HepG2 (cell line): ENCODE results near the gene SAMD4B. TPM values are rescaled to one million over a fixed set of nuclear protein-coding genes. Genes with fewer than 3 reads are reported as not detected.

Experiments used
- AHR ChIP-seq: IDR thresholded peaks from 2 replicates; pipeline ENCODE4 v1.6.1; 2018; ENCODE audit warnings: missing genetic modification reagents, missing compliant biosample characterization
- AKAP8 ChIP-seq: sonication (generic); formaldehyde crosslinking; IDR thresholded peaks from 2 replicates; pipeline ENCODE4 v1.5.1; 2020; ENCODE audit warnings: mild to moderate bottlenecking, missing genetic modification reagents
- CC2D1A ChIP-seq: sonication (generic); formaldehyde crosslinking; IDR thresholded peaks from 2 replicates; pipeline ENCODE4 v1.8.1; 2023; ENCODE audit warnings: mild to moderate bottlenecking, missing genetic modification reagents
- CEBPG ChIP-seq: IDR thresholded peaks from 2 replicates; pipeline ENCODE4 v1.6.1; 2016
- CSRNP1 ChIP-seq: sonication (generic); formaldehyde crosslinking; IDR thresholded peaks from 2 replicates; pipeline ENCODE4 v1.8.1; 2023; ENCODE audit warnings: mild to moderate bottlenecking, missing genetic modification reagents
- FOXO1 ChIP-seq: sonication (generic); formaldehyde crosslinking; IDR thresholded peaks from 2 replicates; pipeline ENCODE4 v1.4.0; 2020; ENCODE audit warnings: missing genetic modification reagents
- GABPB1 ChIP-seq: IDR thresholded peaks from 2 replicates; pipeline ENCODE4 v1.6.1; 2016; ENCODE audit warnings: mild to moderate bottlenecking, missing genetic modification reagents, moderate library complexity, missing compliant biosample characterization
- HMG20B ChIP-seq: conservative IDR thresholded peaks from 2 replicates; pipeline ENCODE4 v1.6.1; 2016; ENCODE audit warnings: missing genetic modification reagents, missing compliant biosample characterization
- HOXA9 ChIP-seq: sonication (generic); formaldehyde crosslinking; IDR thresholded peaks from 2 replicates; pipeline ENCODE4 v1.8.1; 2022; ENCODE audit warnings: missing genetic modification reagents, mild to moderate bottlenecking, moderate library complexity, borderline replicate concordance
- KAT7 ChIP-seq: IDR thresholded peaks from 2 replicates; pipeline ENCODE4 v1.6.1; 2018; ENCODE audit warnings: borderline replicate concordance, missing compliant biosample characterization
- KDM3A ChIP-seq: IDR thresholded peaks from 2 replicates; pipeline ENCODE4 v1.6.1; 2018; ENCODE audit warnings: low read depth, missing compliant biosample characterization
- MEF2D ChIP-seq: sonication (generic); formaldehyde crosslinking; IDR thresholded peaks from 2 replicates; pipeline ENCODE4 v1.5.1; 2020; ENCODE audit warnings: mild to moderate bottlenecking, missing genetic modification reagents
- NR0B2 ChIP-seq: sonication (generic); formaldehyde crosslinking; IDR thresholded peaks from 2 replicates; pipeline ENCODE4 v1.4.0; 2020; ENCODE audit warnings: mild to moderate bottlenecking, missing genetic modification reagents
- PBX2 ChIP-seq: IDR thresholded peaks from 2 replicates; pipeline ENCODE4 v1.6.1; 2016; ENCODE audit warnings: control low read depth
- PTBP1 ChIP-seq: fragments of 200-400 bp; formaldehyde crosslinking; IDR thresholded peaks from 2 replicates; pipeline ENCODE4 v1.6.1; 2018; ENCODE audit warnings: low read length, low read depth; ENCODE audit not compliant: poor library complexity, severe bottlenecking
- RAD21 ChIP-seq: fragments of 450-650 bp; formaldehyde crosslinking; IDR thresholded peaks from 2 replicates; pipeline ENCODE4 v1.5.0; 2020; ENCODE audit warnings: mild to moderate bottlenecking
- RFXAP ChIP-seq: sonication (generic); formaldehyde crosslinking; IDR thresholded peaks from 2 replicates; pipeline ENCODE4 v1.4.0; 2020; ENCODE audit warnings: missing genetic modification reagents, borderline replicate concordance
- SMYD3 ChIP-seq: sonication (generic); formaldehyde crosslinking; IDR thresholded peaks from 2 replicates; pipeline ENCODE4 v1.8.1; 2023; ENCODE audit warnings: mild to moderate bottlenecking, missing genetic modification reagents
- TEAD3 ChIP-seq: optimal IDR thresholded peaks from 2 replicates; pipeline ENCODE3; 2016; ENCODE audit warnings: borderline replicate concordance
- ZBTB3 ChIP-seq: sonication (generic); formaldehyde crosslinking; IDR thresholded peaks from 2 replicates; pipeline ENCODE4 v1.4.0; 2020; ENCODE audit warnings: low read depth, mild to moderate bottlenecking, moderate library complexity, missing genetic modification reagents, borderline replicate concordance
- ZNF160 ChIP-seq: sonication (generic); formaldehyde crosslinking; IDR thresholded peaks from 2 replicates; pipeline ENCODE4 v1.8.0; 2022; ENCODE audit warnings: mild to moderate bottlenecking, inconsistent platforms, missing genetic modification reagents
- ZNF331 ChIP-seq: sonication (generic); formaldehyde crosslinking; IDR thresholded peaks from 2 replicates; pipeline ENCODE4 v1.4.0; 2020; ENCODE audit warnings: missing genetic modification reagents
- ZNF605 ChIP-seq: sonication (generic); formaldehyde crosslinking; IDR thresholded peaks from 2 replicates; pipeline ENCODE4 v1.8.0; 2022; ENCODE audit warnings: mild to moderate bottlenecking, missing genetic modification reagents
- ZNF639 ChIP-seq: conservative IDR thresholded peaks from 2 replicates; pipeline ENCODE4 v1.6.1; 2018; ENCODE audit warnings: missing genetic modification reagents
- polyA plus RNA-seq, 8 experiments: library from polyadenylated mRNA; depleted of rRNA in 3 of 8; stranded (reverse) in 7 of 8; unstranded in 1 of 8; fragments of >200 nt; fragmentation: Illumina TruSeq in 4 of 8; extraction: Trizol in 4 of 8; gene quantifications; 2 replicates each; pipeline versions ENCODE4 v1.2.1 to v1.2.3, GENCODE V29; 2011 to 2016; ENCODE audit warnings: low read depth in 4 of 8, missing spikeins in 1 of 8, mixed read lengths in 1 of 8; ENCODE audit not compliant: insufficient read depth in 1 of 8
- total RNA-seq, 5 experiments: library from RNA; depleted of rRNA; stranded (reverse); fragments of >200 nt; fragmentation: Illumina TruSeq; extraction: Trizol; gene quantifications; 2 replicates each; pipeline ENCODE4 v1.2.3, GENCODE V29; 2016; ENCODE audit warnings: low read depth in 1 of 5
- TF ChIP-seq, protein P1 (sequence below): sonication (generic); formaldehyde crosslinking; IDR thresholded peaks from 2 replicates; pipeline ENCODE4 v1.5.0; 2020; ENCODE audit warnings: missing genetic modification reagents

SAMD4B gene
- total and polyA plus RNA-seq, 2 of the 13 experiments (the other 11 are each of a cell fraction or from before 2014, with no cell fraction given): 26.0 to 31.8 TPM

GRCh38 chr19:39401549-39402345 is 59.5 kb downstream of the SAMD4B start (continued):
- TF ChIP-seq, protein P1, sequence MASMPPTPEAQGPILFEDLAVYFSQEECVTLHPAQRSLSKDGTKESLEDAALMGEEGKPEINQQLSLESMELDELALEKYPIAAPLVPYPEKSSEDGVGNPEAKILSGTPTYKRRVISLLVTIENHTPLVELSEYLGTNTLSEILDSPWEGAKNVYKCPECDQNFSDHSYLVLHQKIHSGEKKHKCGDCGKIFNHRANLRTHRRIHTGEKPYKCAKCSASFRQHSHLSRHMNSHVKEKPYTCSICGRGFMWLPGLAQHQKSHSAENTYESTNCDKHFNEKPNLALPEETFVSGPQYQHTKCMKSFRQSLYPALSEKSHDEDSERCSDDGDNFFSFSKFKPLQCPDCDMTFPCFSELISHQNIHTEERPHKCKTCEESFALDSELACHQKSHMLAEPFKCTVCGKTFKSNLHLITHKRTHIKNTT (CRISPR knock-in tag): no peak
- TF ChIP-seq SMYD3 (CRISPR knock-in tag): peak; percentile 88; the same call in 1 of the 2 replicates
- 0 out of 2 replicates have a peak, but pooled peaks have one; percentile 17 for TF ChIP-seq ZNF160 (CRISPR knock-in tag)
- TF ChIP-seq NR0B2 (CRISPR knock-in tag): peak; percentile 81
- 0 out of 2 replicates have a peak, but pooled peaks have one; percentile 33 for TF ChIP-seq HMG20B (CRISPR knock-in tag)
- TF ChIP-seq CEBPG (CRISPR knock-in tag): peak; percentile 47
- peak; percentile 54; the same call in 1 of the 2 replicates for TF ChIP-seq KDM3A (CRISPR knock-in tag)
- peak; percentile 69; the same call in 1 of the 2 replicates for TF ChIP-seq ZNF605
- 0 out of 2 replicates have a peak, but pooled peaks have one; percentile 60 for TF ChIP-seq ZBTB3
- peak; percentile 92; the same call in 1 of the 2 replicates for TF ChIP-seq AKAP8 (CRISPR knock-in tag)
- TF ChIP-seq PBX2: no peak
- TF ChIP-seq RAD21: 0 out of 2 replicates have a peak, but pooled peaks have one; percentile 14
- TF ChIP-seq AHR (CRISPR knock-in tag): peak; percentile 71; the same call in 1 of the 2 replicates
- no peak for TF ChIP-seq PTBP1
- peak; percentile 57; the same call in 1 of the 2 replicates for TF ChIP-seq GABPB1
- TF ChIP-seq ZNF639 (CRISPR knock-in tag): peak; percentile 79
- TF ChIP-seq ZNF331 (CRISPR knock-in tag): peak; percentile 80; the same call in 1 of the 2 replicates
- peak; percentile 78; the same call in 1 of the 2 replicates for TF ChIP-seq CSRNP1 (CRISPR knock-in tag)
- TF ChIP-seq RFXAP (CRISPR knock-in tag): peak; percentile 79; the same call in 1 of the 2 replicates
- no peak for TF ChIP-seq CC2D1A (CRISPR knock-in tag)
- no peak for TF ChIP-seq KAT7 (CRISPR knock-in tag)
- TF ChIP-seq HOXA9 (CRISPR knock-in tag): no peak
- peak; percentile 44 for TF ChIP-seq TEAD3
- peak; percentile 20; the same call in 1 of the 2 replicates for TF ChIP-seq FOXO1
- peak; percentile 85 for TF ChIP-seq MEF2D (CRISPR knock-in tag)
